ENCODE measurements around the gene ENOPH1.
"Not testable (repeated sequence)": the region's sequence is repeated elsewhere in the genome, so short reads cannot be mapped to it uniquely, and the experiment has no call there.

ENOPH1 gene

DNA sequence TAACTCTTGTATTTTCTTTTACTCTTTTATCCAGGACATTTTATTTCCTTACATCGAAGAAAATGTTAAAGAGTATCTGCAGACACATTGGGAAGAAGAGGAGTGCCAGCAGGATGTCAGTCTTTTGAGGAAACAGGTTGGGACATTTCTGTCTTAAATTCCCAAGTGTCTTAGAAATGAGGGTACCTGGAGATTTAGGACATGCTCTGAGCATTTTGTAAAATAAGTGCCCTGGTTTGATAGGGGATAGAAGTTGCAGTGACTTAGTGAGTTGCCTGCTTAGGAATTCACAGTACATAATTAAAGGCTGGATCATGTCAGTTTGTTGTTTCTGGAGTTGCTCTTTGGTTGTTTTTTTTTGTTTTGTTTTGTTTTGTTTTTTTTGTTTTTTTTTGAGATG is 17.5 kb downstream of the ENOPH1 start:
- Histone ChIP-seq H3K4me1 (ENCODE audit: control insufficient read depth in 1 of 2, insufficient read depth in 2 of 2, low read length in 2 of 2) (no peaks in the 10 kb centered on the region), H3K36me3 (ENCODE audit: control insufficient read depth in 1 of 2, insufficient read depth in 2 of 2, low read length in 2 of 2) (peaks cover 19 to 23% of the 10 kb centered on the region in 2 donors), H3K27me3 (ENCODE audit: low read depth, low read length) (no peaks in the 10 kb centered on the region), H3K4me3 (ENCODE audit: low read depth in 1 of 2, low read length in 2 of 2) (no peak overlapping the region), H3K9me3 (ENCODE audit: control insufficient read depth in 1 of 2, low read length in 2 of 2) (no peaks in the 10 kb centered on the region), H3K27ac (ENCODE audit: low read length) (no peak overlapping the region)

DNA sequence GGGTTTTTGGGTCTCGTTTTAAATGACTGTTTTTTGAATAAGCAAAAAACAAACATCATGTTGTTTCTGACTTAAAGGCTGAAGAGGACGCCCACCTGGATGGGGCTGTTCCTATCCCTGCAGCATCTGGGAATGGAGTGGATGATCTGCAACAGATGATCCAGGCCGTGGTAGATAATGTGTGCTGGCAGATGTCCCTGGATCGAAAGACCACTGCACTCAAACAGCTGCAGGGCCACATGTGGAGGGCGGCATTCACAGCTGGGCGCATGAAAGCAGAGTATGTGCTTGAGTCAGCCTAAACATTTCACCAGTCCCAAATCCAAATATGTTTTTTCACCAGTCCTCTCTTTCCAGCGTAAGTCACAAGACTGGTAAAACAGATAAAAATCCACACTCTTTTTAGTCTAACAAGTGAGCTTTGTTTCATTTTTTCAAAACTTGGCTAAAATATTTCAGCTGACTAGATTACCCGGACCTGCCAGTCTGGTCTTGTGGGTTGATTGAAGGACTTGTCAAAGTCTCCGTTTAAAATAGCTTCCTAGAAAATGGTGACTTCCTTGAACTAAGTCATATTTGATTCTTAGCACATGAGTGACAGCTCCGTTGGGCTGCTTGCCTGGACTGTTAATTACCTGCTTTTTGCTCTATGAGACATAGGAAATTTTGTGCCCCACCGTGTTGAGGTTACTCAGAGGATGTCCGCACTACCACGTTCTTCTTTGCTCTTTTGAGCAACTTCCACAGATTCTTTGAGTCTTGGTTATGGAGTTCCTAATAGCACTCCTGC is 20.8 kb downstream of the ENOPH1 start:
- no peaks in the 10 kb centered on the region for H3K9me3 ChIP-seq (ENCODE audit: control insufficient read depth in 1 of 2, low read length in 2 of 2)
- no peaks in the 10 kb centered on the region for H3K27me3 ChIP-seq (ENCODE audit: low read depth, low read length)
- H3K27ac ChIP-seq (ENCODE audit: low read length) = no peak overlapping the region
- H3K4me3 ChIP-seq (ENCODE audit: low read depth in 1 of 2, low read length in 2 of 2) = no peak overlapping the region
- no peaks in the 10 kb centered on the region for H3K4me1 ChIP-seq (ENCODE audit: control insufficient read depth in 1 of 2, insufficient read depth in 2 of 2, low read length in 2 of 2)
- peaks cover 25 to 29% of the 10 kb centered on the region in 2 donors for H3K36me3 ChIP-seq (ENCODE audit: control insufficient read depth in 1 of 2, insufficient read depth in 2 of 2, low read length in 2 of 2)

DNA sequence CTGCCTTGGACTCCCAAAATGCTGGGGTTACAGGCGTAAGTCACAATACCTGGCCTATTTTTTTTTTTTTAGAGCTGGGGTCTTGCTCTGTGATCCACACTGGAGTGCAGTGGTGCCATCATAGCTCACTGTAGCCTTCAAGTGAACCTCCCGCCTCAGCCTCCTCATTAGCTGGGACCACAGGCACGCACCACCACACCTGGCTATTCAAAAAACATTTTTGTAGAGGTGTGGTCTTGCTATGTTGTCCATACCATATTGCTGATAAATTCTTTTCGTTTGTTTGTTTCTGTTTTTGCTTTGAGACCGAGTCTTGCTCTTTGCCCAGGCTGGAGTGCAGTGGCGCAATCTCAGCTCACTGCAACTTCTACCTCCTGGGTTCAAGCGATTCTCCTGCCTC is 21.6 kb downstream of the ENOPH1 start:
- no peaks in the 10 kb centered on the region for H3K27me3 ChIP-seq (ENCODE audit: low read depth, low read length)
- H3K27ac ChIP-seq (ENCODE audit: low read length) = no peak overlapping the region
- no peaks in the 10 kb centered on the region for H3K9me3 ChIP-seq (ENCODE audit: control insufficient read depth in 1 of 2, low read length in 2 of 2)
- H3K4me3 ChIP-seq (ENCODE audit: low read depth in 1 of 2, low read length in 2 of 2) = no peak overlapping the region
- H3K36me3 ChIP-seq (ENCODE audit: control insufficient read depth in 1 of 2, insufficient read depth in 2 of 2, low read length in 2 of 2) = peaks cover 33 to 38% of the 10 kb centered on the region in 2 donors
- H3K4me1 ChIP-seq (ENCODE audit: control insufficient read depth in 1 of 2, insufficient read depth in 2 of 2, low read length in 2 of 2) = no peaks in the 10 kb centered on the region

DNA sequence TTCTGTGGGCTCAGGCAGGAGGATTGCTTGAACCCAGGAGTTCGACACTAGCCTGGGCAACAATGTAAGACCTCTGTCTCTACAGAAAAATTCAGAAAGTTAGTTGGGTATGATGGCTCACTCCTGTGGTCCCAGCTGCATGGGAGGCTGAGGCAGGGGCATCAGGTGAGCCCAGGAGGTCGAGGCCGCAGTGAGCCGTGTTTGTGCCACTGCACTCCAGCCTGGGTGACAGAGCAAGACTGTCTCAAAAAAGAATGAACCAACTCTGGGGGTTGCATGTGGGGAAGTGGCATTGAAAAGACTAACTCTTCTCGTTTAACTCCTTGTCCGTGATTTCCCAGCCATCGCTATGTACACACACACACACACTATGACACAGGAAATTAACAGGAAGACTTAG is 26.9 kb downstream of the ENOPH1 start:
- no peaks in the 10 kb centered on the region for H3K27me3 ChIP-seq (ENCODE audit: low read depth, low read length)
- no peak overlapping the region for H3K4me3 ChIP-seq (ENCODE audit: low read depth in 1 of 2, low read length in 2 of 2)
- no peak overlapping the region for H3K27ac ChIP-seq (ENCODE audit: low read length)
- no peaks in the 10 kb centered on the region for H3K4me1 ChIP-seq (ENCODE audit: control insufficient read depth in 1 of 2, insufficient read depth in 2 of 2, low read length in 2 of 2)
- no peaks in the 10 kb centered on the region for H3K9me3 ChIP-seq (ENCODE audit: control insufficient read depth in 1 of 2, low read length in 2 of 2)
- peaks cover 24 to 45% of the 10 kb centered on the region in 2 donors for H3K36me3 ChIP-seq (ENCODE audit: control insufficient read depth in 1 of 2, insufficient read depth in 2 of 2, low read length in 2 of 2)

DNA sequence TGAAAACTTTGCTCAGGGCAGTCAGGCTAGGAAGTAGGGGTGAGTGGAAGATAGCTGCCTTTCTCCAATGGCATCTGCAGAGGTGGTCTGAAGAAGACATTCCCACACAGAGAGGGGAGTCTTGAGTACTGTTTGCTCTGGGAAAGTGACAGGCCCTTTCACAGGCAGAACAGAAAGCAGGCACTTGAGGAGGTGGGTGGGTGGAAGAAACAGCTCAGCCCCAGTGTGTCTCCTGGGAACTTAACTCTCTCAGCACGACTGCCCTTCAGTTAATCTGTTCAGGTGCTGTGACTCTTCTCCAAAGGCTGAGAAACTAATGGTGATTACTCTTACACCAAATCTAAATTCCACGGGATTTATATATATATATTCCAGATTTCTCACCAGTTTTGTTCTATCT is 28.3 kb downstream of the ENOPH1 start:
- peaks cover 0 to 12% of the 10 kb centered on the region in 2 donors for H3K4me1 ChIP-seq (ENCODE audit: control insufficient read depth in 1 of 2, insufficient read depth in 2 of 2, low read length in 2 of 2)
- no peak overlapping the region for H3K27ac ChIP-seq (ENCODE audit: low read length)

DNA sequence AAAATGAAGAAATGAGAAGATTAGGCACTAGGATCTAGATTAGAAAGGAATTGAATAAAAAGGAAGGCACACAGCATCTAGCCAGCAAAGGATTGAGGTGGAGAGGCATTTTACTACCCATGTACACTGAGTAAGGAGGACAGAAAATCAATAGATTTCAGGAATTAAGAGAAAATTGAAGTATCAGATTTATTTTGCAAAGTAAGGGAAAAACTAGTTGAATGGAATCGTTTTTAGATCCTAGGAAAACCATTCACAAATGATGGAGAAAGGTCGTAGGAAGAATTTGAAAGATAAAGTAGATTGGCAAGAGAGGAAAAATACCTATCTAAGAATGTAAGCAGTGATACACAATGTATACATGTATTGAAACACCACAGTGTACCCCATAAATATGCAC is 31.3 kb downstream of the ENOPH1 start:
- peaks cover 12 to 33% of the 10 kb centered on the region in 2 donors for H3K36me3 ChIP-seq (ENCODE audit: control insufficient read depth in 1 of 2, insufficient read depth in 2 of 2, low read length in 2 of 2)
- H3K9me3 ChIP-seq (ENCODE audit: control insufficient read depth in 1 of 2, low read length in 2 of 2) = no peaks in the 10 kb centered on the region
- no peak overlapping the region for H3K4me3 ChIP-seq (ENCODE audit: low read depth in 1 of 2, low read length in 2 of 2)
- H3K4me1 ChIP-seq (ENCODE audit: control insufficient read depth in 1 of 2, insufficient read depth in 2 of 2, low read length in 2 of 2) = peaks cover 0 to 12% of the 10 kb centered on the region in 2 donors
- no peaks in the 10 kb centered on the region for H3K27me3 ChIP-seq (ENCODE audit: low read depth, low read length)
- H3K27ac ChIP-seq (ENCODE audit: low read length) = no peak overlapping the region

More for the DNA sequence above, 28.3 kb downstream of the ENOPH1 start:
- peaks cover 18 to 44% of the 10 kb centered on the region in 2 donors for H3K36me3 ChIP-seq (ENCODE audit: control insufficient read depth in 1 of 2, insufficient read depth in 2 of 2, low read length in 2 of 2)
- no peaks in the 10 kb centered on the region for H3K27me3 ChIP-seq (ENCODE audit: low read depth, low read length)
- H3K4me3 ChIP-seq (ENCODE audit: low read depth in 1 of 2, low read length in 2 of 2) = no peak overlapping the region
- H3K9me3 ChIP-seq (ENCODE audit: control insufficient read depth in 1 of 2, low read length in 2 of 2) = no peaks in the 10 kb centered on the region

DNA sequence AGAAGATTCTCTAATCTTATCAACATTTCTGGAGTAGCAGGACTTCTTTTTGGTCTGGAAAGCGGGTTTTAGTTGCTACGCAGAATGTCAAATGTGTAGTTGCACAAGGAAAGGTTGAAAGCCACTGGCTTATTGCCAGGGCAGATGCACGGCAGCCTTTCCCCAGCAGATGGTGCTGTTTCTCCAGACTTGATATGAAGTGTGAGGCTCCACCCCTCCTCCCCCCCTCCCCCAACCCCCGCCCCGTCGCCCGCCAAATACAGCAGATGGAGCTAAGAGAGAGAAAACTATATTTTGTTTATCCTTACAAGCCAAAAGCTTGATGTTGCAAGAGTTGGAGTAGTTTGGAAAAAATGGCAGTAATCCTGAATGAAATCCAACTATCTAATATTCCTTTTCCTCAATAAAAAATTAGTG is 32.0 kb downstream of the ENOPH1 start:
- H3K27me3 ChIP-seq (ENCODE audit: low read depth, low read length) = no peaks in the 10 kb centered on the region
- peaks cover 10 to 25% of the 10 kb centered on the region in 2 donors for H3K36me3 ChIP-seq (ENCODE audit: control insufficient read depth in 1 of 2, insufficient read depth in 2 of 2, low read length in 2 of 2)
- no peaks in the 10 kb centered on the region for H3K9me3 ChIP-seq (ENCODE audit: control insufficient read depth in 1 of 2, low read length in 2 of 2)
- no peak overlapping the region for H3K4me3 ChIP-seq (ENCODE audit: low read depth in 1 of 2, low read length in 2 of 2)
- H3K4me1 ChIP-seq (ENCODE audit: control insufficient read depth in 1 of 2, insufficient read depth in 2 of 2, low read length in 2 of 2) = peaks cover 0 to 12% of the 10 kb centered on the region in 2 donors
- no peak overlapping the region for H3K27ac ChIP-seq (ENCODE audit: low read length)

DNA sequence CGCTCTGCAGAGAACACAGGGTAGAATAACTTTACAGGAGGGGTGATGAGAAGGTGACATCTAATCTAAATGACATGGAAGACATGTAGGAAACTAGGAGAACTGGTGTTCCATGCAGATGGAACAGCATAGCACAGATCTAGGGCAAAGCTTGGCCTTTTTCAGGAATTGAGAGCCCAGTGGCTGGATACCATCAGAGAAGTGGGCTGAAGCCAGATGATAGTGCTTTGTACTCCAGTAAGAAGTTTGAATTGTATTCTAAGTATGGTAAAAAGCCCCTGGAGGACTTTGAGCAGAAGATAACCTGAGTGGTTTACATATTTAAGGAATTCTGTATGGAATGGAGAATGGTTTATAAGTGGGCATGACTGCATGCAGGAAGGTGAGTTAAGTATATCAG is 32.8 kb downstream of the ENOPH1 start:
- Histone ChIP-seq H3K4me1 (ENCODE audit: control insufficient read depth in 1 of 2, insufficient read depth in 2 of 2, low read length in 2 of 2) (peaks cover 0 to 12% of the 10 kb centered on the region in 2 donors), H3K27me3 (ENCODE audit: low read depth, low read length) (no peaks in the 10 kb centered on the region), H3K27ac (ENCODE audit: low read length) (no peak overlapping the region)

DNA sequence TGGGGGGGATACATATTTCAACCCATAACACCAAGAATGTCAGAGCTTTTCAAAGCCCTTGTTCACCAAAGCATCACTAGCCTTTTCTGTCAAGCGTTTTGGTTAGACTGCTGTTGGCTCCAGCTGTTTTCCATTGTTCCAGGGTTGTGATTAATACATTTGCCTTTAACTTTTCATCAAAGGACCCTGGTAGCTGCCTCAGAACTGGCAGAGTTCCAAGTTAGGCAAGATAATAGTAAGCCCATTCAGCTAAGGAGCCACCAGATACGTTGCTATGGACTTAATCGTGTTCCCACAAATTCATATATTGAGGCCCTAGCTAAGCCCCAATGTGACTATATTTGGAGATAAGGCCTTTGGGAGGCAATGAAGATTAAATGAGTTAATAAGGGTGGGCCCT is 37.1 kb downstream of the ENOPH1 start:
- Histone ChIP-seq H3K4me3 (ENCODE audit: low read depth in 1 of 2, low read length in 2 of 2) (no peak overlapping the region), H3K27me3 (ENCODE audit: low read depth, low read length) (no peaks in the 10 kb centered on the region), H3K9me3 (ENCODE audit: control insufficient read depth in 1 of 2, low read length in 2 of 2) (no peaks in the 10 kb centered on the region), H3K4me1 (ENCODE audit: control insufficient read depth in 1 of 2, insufficient read depth in 2 of 2, low read length in 2 of 2) (peaks cover 0 to 16% of the 10 kb centered on the region in 2 donors), H3K27ac (ENCODE audit: low read length) (no peak overlapping the region), H3K36me3 (ENCODE audit: control insufficient read depth in 1 of 2, insufficient read depth in 2 of 2, low read length in 2 of 2) (no peaks in the 10 kb centered on the region)

More for the DNA sequence above, 32.8 kb downstream of the ENOPH1 start:
- Histone ChIP-seq H3K9me3 (ENCODE audit: control insufficient read depth in 1 of 2, low read length in 2 of 2) (no peaks in the 10 kb centered on the region), H3K4me3 (ENCODE audit: low read depth in 1 of 2, low read length in 2 of 2) (no peak overlapping the region), H3K36me3 (ENCODE audit: control insufficient read depth in 1 of 2, insufficient read depth in 2 of 2, low read length in 2 of 2) (peaks cover 10 to 19% of the 10 kb centered on the region in 2 donors)

DNA sequence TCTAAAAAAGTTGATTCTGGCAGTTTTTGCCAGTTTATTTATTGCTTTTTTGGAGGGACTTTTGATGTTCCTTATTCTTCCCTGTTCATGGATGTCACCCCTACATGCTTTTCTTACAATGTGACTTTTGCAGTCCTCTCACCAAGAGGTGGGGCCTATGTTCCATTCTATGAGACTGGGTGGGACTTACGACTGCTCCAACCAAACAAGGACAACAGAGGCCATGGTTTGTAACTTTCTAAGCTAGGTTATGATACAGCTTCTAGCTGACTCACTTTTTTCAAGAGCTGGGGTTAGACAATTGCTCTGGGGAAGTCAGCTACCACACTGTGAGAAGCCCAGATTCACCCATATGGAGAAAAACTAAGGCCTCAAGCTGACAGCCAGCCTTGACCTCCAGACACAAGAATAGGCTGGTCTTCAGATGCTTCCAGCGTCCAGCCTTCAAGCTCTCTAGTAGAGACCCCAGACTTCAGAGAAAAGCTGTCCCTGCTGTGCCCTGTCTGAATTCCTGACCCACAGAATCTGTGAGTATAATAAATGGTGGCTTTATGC is 39.5 kb downstream of the ENOPH1 start:
- H3K27ac ChIP-seq (ENCODE audit: low read length) = no peak overlapping the region
- H3K27me3 ChIP-seq (ENCODE audit: low read depth, low read length) = no peaks in the 10 kb centered on the region
- H3K36me3 ChIP-seq (ENCODE audit: control insufficient read depth in 1 of 2, insufficient read depth in 2 of 2, low read length in 2 of 2) = no peaks in the 10 kb centered on the region
- H3K4me3 ChIP-seq (ENCODE audit: low read depth in 1 of 2, low read length in 2 of 2) = no peak overlapping the region
- no peaks in the 10 kb centered on the region for H3K9me3 ChIP-seq (ENCODE audit: control insufficient read depth in 1 of 2, low read length in 2 of 2)
- peaks cover 0 to 4% of the 10 kb centered on the region in 2 donors for H3K4me1 ChIP-seq (ENCODE audit: control insufficient read depth in 1 of 2, insufficient read depth in 2 of 2, low read length in 2 of 2)

DNA sequence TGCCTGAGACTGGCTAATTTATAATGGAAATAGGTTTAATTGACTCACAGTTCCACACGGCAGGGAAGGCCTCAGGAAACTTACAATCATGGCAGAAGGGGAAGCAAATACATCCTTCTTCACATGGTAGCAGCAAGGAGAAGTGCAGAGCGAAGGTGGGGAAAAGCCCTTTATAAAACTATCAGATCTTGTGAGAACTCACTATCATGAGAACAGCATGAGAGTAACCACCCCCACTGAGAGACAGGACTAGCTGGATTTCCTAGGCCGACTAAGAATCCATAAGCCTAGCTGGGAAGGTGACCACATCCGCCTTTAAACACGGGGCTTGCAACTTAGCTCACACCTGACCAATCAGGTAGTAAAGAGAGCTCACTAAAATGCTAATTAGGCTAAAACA is 42.7 kb downstream of the ENOPH1 start:
- not testable (repeated sequence) for H3K27me3 ChIP-seq (ENCODE audit: low read depth, low read length); H3K4me3 ChIP-seq (ENCODE audit: low read depth in 1 of 2, low read length in 2 of 2); H3K27ac ChIP-seq (ENCODE audit: low read length); H3K4me1 ChIP-seq (ENCODE audit: control insufficient read depth in 1 of 2, insufficient read depth in 2 of 2, low read length in 2 of 2); H3K9me3 ChIP-seq (ENCODE audit: control insufficient read depth in 1 of 2, low read length in 2 of 2); H3K36me3 ChIP-seq (ENCODE audit: control insufficient read depth in 1 of 2, insufficient read depth in 2 of 2, low read length in 2 of 2)
